Colon (tissue), 2 donors: Measurements from ENCODE around the gene ST6GALNAC2.
"Not testable (repeated sequence)": the region's sequence is repeated elsewhere in the genome, so short reads cannot be mapped to it uniquely, and the experiment has no call there.

Experiments
- FAIRE-seq: peaks from 2 replicates; lab custom pipeline; 2012; peaks lifted over from hg19 to GRCh38; lab: Jason Lieb, UNC
- donor health status: control.
- donor health status: control.

Gene ST6GALNAC2

DNA sequence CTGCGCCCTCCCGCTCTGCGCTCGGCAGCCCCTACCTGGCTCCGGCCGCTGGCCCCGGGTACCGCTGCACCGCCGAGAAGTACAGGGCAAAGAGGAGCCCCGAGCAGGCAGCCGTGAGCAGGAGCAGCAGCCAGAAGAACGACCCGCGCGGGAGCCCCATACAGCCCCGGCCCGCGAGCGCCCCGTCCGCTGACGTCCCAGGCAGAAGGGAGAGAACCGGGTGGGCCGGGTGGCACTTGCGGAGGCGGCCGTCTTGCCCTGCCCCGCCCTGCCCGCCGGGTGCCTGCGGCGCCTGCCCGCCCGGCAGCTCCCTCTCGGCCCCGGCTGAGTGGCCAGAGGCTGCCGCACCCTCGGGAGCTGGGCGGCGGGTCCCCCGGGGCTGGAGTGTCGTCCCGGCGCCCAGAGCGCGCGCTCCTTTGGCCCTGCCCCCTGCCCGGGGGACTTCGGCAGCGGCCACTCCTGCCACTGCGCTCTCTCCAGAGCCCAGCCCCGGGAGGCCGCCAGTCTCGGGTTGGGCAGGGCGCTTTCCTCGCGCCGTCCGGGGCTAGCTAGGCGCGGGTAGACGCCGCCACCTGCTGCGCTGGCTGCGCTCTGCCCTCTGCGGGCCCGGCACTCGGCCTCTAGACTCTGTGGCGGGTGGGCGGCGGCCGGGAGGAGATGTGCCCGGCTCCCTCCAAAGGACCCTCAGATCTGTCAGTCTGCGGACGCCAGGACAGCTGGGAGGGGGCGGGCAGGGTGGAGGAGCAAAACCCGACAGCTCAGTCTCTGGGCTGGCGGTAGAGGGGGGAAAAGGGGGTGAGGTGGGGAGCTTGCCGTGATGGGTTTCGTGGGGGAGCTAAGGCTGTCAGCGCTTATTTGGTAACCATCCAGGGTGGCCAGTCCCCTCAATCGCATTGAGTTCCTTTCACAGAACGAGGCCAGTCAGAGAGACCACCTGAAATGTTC, at the start of gene ST6GALNAC2:
ST6GALNAC2 (minus strand) TSS at position 212 of the 945 bp plus-strand sequence; CDS start at position 160, 52 bp downstream.
- no peak for FAIRE-seq

DNA sequence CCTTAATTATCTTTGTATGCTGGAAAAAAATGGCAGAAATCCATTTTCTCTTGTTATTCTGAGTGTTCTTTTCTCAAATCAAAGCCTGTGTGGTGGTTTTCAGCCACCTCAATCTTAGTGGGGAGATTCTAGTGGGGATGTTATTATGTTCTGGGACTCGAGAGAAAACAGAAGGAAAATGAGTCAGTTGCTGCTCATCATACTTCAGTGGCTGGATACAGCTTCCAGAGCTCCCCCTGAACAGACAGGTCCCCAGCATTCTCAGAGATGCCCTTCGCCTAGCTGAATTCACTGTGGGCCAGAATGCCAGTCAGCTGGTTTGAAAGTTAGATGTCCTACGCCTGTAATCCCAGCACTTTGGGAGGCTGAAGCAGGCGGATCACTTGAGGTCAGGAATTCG, 49.4 kb upstream of the ST6GALNAC2 start:
- FAIRE-seq: no peak

DNA sequence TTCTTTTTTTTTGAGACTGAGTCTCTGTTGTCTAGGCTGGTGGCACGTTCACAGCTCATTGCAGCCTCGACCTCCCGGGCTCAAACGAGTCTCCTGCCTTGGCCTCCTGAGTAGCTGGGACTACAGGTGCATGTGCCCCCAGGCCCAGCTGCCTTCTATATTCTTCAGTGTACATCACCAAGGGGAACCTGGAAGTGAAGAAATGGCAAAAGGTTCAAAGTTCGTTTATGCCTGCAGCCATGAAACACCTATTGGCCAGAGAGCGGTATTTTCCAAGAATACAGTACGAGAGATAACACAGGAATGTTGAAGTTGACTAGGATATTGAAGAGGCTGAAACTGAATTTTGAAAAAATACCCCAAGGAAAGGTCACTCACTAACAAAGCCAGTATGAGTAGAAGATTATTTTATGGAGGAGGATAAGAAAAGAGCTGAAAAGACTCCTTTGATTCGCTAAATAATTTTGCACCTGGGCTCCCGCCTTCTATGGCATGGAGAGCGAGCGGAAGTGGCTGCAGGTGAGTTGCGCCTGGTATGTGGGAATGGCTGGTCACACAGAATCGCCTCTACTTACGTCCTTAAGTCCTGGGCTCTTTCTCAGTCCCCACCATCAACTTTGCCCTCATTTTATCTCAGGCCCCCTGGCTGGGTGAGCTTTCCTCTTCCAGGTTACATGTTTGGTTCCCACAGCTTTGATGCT, 48.1 kb upstream of the ST6GALNAC2 start:
- no peak for FAIRE-seq

DNA sequence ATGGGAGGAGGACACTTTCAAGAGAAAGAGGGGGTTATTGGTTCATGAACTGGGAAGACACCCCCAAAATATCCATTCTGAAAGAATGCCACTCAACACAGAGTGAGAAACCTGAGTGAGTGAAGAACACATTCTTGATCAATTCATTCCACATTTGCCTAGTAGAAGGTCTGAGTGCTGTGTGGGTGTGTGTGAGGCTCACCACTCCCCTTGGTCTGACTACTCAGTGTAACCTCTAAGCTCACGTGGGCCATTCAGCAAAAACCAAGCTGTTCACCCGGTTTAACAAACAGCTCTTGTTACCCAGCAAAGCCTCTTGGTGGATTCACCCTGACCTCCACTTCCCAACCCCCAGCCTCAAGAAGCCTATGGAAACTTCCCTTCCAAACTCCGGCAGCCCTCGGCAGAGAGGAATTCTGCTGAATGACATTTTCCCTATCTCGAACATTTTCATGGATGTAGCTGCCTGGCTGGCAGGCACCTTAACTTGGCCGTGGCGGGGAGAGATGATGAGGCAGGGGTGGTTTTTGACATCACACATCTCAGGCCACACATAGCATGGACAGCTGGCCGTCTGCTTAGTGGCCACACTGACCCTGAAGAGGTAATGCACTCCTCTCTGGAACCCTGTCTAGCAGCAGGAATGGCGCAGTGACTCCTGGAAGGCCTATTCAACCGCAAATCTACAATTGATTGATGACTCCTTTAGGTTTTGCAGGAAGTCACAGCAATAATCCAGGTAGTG, 46.3 kb upstream of the ST6GALNAC2 start:
- FAIRE-seq: no peak

DNA sequence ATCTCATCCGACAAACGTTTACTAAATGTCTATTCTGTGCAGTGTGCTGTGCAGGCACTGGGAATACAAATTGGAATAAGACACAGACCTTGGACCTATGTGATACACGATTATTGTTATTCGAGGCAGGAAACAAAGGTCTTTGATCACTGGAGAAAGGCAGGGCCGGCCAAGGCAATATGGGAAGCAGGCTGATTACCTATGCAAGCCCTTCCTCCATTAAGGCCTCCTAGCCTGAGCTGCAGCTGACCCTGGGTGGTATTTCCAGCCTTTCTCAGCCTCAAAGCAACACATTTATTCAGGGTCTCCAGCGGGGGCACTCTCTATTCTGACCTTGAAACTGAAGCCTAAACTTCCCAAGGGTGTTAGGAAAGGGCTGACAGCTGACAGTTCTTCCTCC, 44.5 kb upstream of the ST6GALNAC2 start:
- FAIRE-seq: no peak

DNA sequence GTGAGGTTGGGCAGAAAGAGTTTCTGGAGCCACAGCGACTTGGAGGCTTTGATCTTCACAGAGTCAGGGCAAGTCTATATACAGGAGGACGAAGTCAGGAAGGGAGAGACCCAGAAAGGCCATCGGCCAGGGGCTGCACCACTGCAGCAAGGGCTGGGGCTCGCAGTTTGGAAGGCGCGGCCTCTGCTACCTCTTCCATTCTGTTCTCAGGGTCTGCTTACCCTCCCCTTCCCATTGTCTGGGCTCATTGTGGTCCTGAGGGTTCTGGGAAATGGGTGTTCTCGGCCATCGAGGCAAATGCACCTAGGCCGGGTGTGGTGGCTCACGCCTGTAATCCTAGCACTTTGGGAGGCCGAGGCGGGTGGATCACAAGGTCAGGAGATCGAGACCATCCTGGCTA, 41.9 kb upstream of the ST6GALNAC2 start:
- no peak for FAIRE-seq

DNA sequence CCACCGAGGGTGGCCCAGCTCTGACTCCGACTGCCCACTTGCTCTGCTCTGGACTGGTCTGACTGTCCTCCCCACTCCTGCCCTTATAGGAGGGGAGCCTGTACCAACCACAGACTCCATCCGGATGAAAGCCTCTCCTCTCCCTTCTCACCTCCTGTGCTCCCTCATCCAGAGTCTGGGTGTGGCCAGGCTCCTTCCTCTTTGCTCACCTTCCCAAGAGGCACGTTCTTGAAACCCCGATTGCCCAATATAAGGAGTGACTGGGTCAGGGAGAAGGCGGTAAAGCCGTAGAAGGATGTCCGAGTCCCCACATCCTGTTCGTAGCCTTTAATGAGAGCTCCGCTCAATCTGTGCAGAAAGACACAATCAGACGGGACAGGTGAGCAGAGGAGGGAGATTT, 40.8 kb upstream of the ST6GALNAC2 start:
- no peak for FAIRE-seq

DNA sequence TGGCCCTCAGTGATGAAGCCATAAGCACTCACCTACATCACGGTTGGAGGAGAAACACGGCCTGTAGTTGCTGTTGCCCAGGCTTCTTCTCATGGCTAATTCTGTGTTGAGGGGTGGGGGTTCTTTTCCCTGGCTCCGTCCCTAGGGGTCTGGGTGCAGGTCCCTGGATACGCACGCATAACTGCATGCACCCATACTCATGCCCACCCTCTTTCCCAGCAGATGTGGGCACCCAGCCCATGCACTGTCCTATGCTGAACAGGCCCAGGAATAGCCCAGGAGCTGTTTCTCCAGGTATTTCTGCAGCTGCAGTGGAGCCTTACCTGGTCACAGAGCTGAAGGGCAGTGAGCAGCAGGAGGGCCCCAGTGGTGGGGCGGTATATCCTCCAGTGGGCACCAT, 39.8 kb upstream of the ST6GALNAC2 start:
- no peak for FAIRE-seq

DNA sequence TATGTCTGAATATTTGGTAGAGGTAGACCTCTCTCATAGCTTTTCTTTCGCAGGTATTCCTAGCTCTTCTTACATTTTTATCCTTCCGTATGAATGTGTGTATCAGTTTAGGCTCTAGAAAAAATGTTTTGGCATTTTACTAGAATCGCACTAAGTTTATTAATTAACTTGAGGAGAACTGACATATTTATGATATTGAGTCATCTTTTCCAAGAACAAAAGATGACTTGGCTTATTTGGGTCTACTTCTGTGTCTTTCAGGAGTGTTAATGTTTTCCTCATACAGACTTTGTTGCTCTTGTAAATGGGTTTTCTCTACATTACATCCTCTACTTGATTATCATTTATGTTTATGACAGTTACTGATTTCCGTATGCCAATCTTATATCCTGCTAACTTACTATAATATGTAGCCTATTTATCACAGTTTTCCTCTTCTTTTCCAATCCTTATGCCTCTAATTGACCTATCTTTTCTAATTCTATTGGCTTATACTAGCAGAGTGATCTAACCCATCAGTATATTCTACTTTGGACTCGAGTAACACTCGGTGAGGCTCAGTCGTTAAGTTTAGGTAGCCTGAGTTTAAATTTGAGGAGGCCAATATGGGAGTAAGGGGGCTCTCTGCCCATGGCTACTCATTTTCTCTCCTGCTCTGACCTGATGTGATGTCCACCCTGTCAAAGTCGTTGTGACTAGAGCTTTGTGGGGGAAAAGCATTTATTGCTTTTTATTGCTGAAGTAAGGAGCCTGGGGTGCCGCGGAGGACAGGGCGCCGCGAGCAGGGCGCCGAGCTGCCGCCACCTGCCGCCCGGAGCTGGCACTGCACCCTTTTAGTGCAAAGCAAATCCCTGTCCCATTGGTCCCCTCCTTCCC, 37.8 kb upstream of the ST6GALNAC2 start:
- FAIRE-seq: no peak

DNA sequence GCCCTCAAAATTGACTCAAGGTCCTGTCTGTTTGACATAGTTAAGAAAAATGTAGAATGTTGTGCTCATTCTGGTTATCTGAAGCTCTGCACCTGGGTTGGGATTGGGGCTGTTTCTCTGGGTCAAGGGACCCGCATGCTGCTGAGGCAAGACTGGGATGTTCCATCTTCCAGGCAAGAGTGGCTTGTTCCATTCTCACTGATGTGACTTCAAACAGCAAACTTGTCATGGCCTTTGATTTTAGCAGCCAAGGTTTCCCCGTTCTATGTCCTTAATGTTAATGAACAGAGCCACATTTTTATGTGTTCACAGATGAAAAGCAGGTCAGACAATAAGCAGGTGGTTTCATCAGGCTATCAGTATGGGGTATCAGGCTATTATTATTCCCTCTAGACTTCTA, 32.2 kb upstream of the ST6GALNAC2 start:
- no peak for FAIRE-seq

DNA sequence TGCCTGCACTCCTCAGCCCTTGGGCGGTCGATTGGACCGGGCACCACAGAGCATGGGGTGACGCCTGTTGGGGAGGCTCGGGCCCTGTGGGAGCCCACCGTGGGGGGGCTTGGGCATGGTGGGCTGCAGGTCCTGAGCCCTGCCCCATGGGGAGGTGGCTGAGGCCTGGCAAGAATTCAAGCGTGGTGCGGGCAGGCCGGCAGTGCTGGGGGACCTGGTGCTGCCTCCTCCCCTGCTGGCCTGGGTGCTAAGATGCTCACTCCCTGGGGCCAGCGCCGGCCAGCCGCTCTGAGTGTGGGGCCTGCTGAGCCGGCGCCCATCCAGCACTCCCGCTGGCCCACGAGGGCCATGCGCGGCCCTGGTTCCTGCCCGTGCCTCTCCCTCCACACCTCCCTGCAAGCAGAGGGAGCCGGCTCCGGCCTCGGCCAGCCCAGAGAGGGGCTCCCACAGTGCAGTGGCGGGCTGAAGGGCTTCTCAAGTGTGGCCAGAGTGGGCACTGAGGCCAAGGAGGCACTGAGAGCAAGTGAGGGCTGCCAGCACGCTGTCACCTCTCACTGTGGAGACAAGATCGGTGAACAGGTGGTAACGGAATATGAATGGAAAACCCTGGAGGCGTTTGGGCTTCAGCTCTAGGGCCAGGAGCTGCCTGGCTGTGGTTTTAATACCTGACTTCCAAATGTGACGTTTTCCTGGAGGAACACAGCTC, 29.4 kb upstream of the ST6GALNAC2 start:
- FAIRE-seq: no peak

DNA sequence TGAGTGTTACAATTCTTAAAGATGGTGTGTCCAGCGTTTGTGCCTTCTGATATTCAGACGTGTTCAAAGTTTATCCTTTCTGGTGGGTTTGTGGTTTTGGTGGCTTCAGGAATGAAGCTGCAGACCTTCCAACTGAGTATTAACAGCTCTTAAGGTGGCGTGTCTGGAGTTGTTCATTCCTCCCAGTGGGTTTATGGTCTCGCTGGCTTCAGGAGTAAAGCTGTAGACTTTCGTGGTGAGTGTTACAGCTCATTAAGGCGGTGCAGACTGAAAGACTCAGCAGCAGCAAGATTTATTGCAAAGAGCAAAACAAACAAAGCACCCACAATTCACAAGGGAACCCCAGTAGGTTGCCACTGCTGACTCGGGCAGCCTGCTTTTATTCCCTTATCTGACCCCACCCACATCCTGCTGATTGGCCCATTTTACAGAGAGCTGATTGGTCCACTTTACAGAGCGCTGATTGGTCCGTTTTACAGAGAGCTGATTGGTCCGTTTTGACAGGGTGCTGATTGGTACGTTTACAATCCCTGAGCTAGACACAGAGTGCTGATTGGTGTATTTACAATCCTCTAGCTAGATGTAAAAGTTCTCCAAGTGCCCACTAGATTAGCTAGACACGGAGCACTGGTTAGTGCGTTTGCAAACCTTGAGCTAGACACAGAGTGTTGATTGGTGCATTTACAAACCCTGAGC, 28.6 kb upstream of the ST6GALNAC2 start:
- FAIRE-seq: not testable (repeated sequence)

DNA sequence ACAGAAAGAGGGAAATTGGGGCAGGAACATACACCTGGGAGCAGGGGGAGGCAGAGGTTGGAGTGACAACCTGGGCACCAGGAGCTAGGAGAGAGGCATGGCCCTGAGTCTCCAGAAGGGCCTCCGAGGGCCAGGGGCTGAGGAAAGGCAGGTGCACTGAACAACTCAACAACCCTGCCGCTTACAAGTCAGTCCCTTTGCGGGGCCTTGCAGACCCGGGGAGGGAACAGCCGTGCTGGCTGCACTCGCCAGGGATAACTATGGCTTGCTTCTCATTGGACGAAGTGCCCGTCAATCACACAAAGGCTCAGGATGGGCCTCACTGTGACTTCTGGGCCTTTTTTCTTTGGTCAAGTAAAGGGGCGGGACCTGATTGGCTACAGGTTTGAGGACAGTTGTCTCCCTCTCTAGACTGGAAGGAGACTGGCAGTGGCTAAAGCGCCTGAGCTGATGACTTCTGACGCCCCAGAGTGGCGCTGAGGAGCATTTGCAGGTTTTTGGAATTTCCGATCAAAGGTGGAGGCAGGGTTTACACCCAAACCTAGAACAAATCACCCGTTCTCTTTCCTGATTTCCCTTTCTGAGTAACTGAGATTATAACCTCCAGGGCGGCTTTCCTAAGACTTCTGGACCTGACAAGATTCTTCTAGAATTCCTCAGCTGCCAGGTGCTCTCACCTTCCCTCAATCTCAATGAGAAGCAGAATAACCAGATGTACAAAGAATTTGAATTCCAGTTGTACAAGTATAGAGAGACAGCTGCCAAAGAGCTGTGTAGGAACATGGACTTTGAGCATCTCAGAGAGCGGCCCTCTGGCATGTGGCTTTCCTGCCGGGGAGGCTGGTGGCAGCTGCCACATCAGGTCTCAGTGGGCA, 27.6 kb upstream of the ST6GALNAC2 start:
- FAIRE-seq: no peak

DNA sequence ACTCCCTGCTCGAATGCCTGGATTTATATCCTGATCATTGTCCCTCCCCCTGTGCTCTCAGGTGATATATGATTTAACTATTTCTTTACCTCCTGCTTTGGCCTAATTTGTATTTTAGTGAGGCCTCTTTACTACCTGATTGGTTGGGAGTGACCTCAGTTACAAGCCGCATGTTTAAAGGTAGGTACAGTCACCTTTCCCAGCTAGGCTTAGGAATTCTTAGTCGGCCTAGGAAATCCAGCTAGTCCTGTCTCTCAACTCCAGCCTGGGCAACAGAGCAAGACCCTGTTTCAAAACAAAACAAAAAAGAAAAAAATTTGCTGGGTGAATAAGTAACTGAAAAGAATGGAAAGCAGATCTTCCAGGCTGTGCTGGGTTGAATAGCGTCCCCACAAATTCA, 26.8 kb upstream of the ST6GALNAC2 start:
- FAIRE-seq: no peak

DNA sequence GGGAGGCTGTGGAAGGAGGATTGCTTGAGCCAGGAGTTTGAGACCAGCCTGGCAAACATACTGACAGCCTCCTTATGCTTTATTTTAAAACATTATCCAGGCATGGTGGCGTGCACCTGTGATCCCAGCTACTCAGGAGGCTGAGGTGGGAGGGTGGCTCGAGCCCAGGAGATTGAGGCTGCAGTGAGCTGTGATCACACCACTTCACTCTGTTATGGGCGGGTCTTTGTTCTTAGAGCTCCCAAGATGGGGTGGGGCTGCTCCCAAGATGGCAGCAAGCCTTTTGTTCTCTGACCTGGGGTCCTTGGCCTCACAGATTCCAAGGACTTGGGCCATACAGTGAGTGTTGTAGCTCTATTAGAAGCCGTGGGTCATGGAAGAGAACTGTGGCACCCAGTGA, 26.1 kb upstream of the ST6GALNAC2 start:
- FAIRE-seq: no peak

DNA sequence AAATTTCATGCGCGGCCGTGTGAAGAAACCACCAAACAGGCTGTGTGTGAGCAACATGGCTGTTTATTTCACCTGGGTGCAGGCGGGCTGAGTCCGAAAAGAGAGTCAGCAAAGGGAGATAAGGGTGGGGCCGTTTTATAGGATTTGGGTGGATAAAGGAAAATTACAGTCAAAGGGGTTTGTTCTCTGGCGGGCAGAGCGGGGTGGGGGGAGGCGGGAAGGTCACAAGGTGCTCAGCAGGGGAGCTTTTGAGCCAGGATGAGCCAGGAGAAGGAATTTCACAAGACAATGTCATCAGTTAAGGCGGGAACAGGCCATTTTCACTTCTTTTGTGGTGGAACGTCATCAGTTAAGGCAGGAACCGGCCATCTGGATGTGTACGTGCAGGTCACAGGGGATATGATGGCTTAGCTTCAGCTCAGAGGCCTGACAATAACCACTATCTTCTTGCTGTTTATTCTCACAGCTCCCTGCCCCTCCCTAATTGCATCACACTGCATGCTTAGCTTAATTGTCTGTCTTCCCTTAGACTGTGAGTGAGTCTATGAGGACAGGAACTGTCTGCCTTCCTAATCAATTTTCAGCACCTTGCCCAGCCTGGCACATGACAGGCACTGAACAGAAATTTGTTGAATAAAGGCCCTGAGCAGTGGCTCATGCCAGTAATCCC, 25.6 kb upstream of the ST6GALNAC2 start:
- FAIRE-seq: not testable (repeated sequence)

DNA sequence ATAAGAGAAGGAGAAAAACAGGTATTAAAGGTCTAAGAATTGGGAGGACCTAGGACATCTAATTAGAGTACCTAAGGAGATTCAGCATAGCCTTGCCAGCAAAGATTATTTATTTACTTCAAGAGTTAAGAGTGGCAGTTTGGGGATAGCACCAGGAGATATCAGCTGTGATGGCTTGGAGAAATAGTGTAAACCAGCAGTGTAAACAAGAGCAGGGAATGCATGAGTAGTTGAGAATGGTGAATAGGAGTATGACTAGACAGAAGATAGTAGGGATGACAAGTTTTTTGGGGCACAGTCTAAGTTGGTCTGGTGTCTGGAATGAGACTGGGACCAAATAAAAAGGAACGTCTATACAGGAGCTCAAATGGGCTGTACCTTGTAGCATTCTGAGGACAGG, 21.0 kb upstream of the ST6GALNAC2 start:
- not testable (repeated sequence) for FAIRE-seq

DNA sequence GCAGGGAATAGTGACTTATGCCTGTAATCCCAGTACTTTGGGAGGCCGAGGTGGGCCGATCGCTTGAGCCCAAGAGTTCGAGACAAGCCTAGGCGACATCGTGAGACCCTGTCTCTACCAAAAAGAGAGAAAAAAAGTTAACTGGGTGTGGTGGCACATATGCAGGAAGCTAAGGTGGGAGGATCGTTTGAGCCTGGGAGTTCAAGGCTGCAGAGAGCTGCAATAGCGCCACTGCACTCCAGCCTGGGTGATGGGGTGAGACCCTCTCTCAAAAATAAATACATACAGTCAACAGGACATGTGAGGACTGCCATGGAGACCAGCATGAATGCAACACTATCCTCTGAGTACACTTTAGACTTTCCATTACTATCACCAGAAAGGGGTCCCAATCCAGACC, 15.4 kb upstream of the ST6GALNAC2 start:
- FAIRE-seq: no peak
